Measurements from ENCODE around the gene CYB561.

CYB561 gene

DNA sequence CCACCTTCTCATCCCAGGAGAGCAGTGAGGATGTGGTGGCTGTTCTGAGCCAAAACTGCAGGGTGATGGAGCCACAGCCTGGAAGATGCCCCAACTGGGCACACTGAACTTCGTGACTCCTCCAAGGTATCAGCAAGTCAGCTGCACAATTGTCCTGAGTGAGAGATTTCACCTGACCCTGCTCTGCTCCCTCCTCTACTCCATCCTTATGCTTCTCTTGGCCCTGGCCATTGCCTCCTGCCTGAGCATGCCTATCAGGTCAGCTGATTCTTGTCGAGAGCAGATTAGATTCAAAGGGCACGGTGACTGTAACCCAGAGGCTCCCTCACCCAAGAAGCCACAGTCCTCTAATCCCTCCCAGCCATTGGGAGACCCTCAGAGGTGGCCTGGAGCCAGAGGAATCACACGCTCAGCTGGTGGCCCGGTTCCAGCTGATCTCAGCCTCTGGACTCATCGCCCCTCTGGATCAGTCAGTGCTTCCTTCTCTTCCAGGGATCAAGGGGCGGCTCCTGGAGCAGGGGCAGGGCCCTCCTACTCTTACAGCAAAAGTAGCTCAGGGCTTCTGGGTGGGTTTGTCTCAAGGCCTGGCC, 7.0 kb upstream of the CYB561 start:
- H3K79me1 ChIP-seq (replicated peaks; ENCODE audit: low read length, poor library complexity, severe bottlenecking), result no peaks in the 10 kb centered on the region
- no peak overlapping the region for H3K14ac ChIP-seq (ENCODE audit: low read length in 2 of 2)
- H3K27me3 ChIP-seq (ENCODE audit: control insufficient read depth in 1 of 2, insufficient read depth in 1 of 2, low read length in 2 of 2), result peaks cover 10 to 24% of the 10 kb centered on the region in 2 experiments
- H3K36me3 ChIP-seq (ENCODE audit: control insufficient read depth in 1 of 2, insufficient read depth in 2 of 2, low read depth in 1 of 2, low read length in 2 of 2), result no peaks in the 10 kb centered on the region
- H3K18ac ChIP-seq (ENCODE audit: low read depth in 1 of 2, low read length in 2 of 2), result no peak overlapping the region
- no peak overlapping the region for H2AK5ac ChIP-seq (ENCODE audit: low read length, severe bottlenecking)
- H3K9me3 ChIP-seq (ENCODE audit: control insufficient read depth, low read length), result no peaks in the 10 kb centered on the region
- no peak overlapping the region for H4K91ac ChIP-seq (ENCODE audit: low read length)
- no peak overlapping the region for H2BK5ac ChIP-seq (ENCODE audit: low read depth, low read length, poor library complexity, severe bottlenecking)
- H3K9ac ChIP-seq (ENCODE audit: low read length), result no peak overlapping the region
- H2BK15ac ChIP-seq (ENCODE audit: low read depth, poor library complexity, severe bottlenecking), result no peak overlapping the region
- no peak overlapping the region for H3K4me3 ChIP-seq (ENCODE audit: insufficient read depth in 1 of 2, low read depth in 1 of 2, low read length in 2 of 2)
- no peak overlapping the region for H3K23ac ChIP-seq (ENCODE audit: low read length in 2 of 2)
- no peak overlapping the region for H3K4me2 ChIP-seq (ENCODE audit: low read length, poor library complexity, severe bottlenecking)
- H2AFZ ChIP-seq (ENCODE audit: low read depth, low read length), result no peak overlapping the region
- no peak overlapping the region for H2BK120ac ChIP-seq (ENCODE audit: low read depth, low read length)
- no peak overlapping the region for H3K27ac ChIP-seq (ENCODE audit: low read length, poor library complexity, severe bottlenecking)
- no peak for DNase-seq
- no peak overlapping the region for H2BK12ac ChIP-seq (ENCODE audit: low read length in 2 of 2)
- no peak overlapping the region for H3K4ac ChIP-seq (ENCODE audit: low read depth in 1 of 2, low read length in 2 of 2)
- no peaks in the 10 kb centered on the region for H3K4me1 ChIP-seq (ENCODE audit: control insufficient read depth, insufficient read depth, low read depth, low read length)
- H4K8ac ChIP-seq (ENCODE audit: low read length), result no peak overlapping the region
- 92% methylated on average over 7 of the region's 7 CpGs for WGBS

DNA sequence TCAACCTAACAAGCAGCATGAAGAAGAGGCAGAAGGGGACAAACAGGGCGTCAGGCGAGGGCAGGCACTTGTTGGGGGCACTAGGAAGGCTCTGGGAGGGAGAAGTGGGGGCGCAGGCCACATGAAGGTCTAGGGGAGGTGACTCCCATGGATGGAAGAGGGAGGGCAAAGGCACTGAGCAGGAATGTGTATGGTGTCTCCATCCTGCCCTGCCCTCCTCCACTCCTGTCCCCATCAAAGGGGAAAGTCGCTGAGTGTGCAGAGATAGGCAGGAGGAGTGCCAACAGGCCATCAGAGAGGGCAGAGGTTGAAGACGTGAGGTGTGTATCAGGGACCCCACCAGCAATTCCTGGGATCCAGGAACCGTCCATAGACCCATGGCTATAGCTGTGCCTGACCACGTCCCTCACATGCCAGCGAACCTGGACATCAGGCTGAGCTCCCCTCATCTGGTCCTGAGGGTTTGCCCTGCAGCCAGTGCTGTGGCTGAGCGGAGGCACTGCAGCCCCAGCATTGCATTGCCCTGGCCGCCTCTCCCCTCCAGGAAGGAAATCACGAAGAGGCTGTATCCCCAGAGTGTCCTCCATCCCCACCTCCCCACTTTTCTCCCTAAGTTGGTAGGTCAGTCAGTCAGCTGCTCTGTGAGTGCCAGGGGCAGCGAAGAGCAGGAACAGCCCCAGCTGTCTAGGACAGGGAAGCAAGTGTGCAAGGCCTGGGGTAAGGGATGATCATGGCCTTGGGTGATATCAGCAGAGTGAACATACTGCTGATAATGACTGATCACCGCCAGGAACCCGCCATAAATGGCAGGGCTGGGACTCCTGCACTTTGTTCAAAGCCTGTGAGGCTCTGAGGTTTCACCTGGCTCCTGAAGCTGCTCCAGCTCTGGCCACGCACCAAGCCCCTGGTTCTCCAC, 6.2 kb upstream of the CYB561 start:
- no peak overlapping the region for H2BK120ac ChIP-seq (ENCODE audit: low read depth, low read length)
- H2BK5ac ChIP-seq (ENCODE audit: low read depth, low read length, poor library complexity, severe bottlenecking), result no peak overlapping the region
- H3K27me3 ChIP-seq (ENCODE audit: control insufficient read depth in 1 of 2, insufficient read depth in 1 of 2, low read length in 2 of 2), result peaks cover 10 to 24% of the 10 kb centered on the region in 2 experiments
- H3K4me3 ChIP-seq (ENCODE audit: insufficient read depth in 1 of 2, low read depth in 1 of 2, low read length in 2 of 2), result no peak overlapping the region
- H3K23ac ChIP-seq (ENCODE audit: low read length in 2 of 2), result no peak overlapping the region
- no peaks in the 10 kb centered on the region for H3K9me3 ChIP-seq (ENCODE audit: control insufficient read depth, low read length)
- H4K8ac ChIP-seq (ENCODE audit: low read length), result no peak overlapping the region
- no peak overlapping the region for H4K91ac ChIP-seq (ENCODE audit: low read length)
- no peaks in the 10 kb centered on the region for H3K4me1 ChIP-seq (ENCODE audit: control insufficient read depth, insufficient read depth, low read depth, low read length)
- H3K27ac ChIP-seq (ENCODE audit: low read length, poor library complexity, severe bottlenecking), result no peak overlapping the region
- no peaks in the 10 kb centered on the region for H3K36me3 ChIP-seq (ENCODE audit: control insufficient read depth in 1 of 2, insufficient read depth in 2 of 2, low read depth in 1 of 2, low read length in 2 of 2)
- no peak overlapping the region for H2BK12ac ChIP-seq (ENCODE audit: low read length in 2 of 2)
- H3K18ac ChIP-seq (ENCODE audit: low read depth in 1 of 2, low read length in 2 of 2), result no peak overlapping the region
- no peak for DNase-seq
- 88% methylated on average over 15 of the region's 15 CpGs for WGBS
- no peak overlapping the region for H2BK15ac ChIP-seq (ENCODE audit: low read depth, poor library complexity, severe bottlenecking)
- no peak overlapping the region for H2AFZ ChIP-seq (ENCODE audit: low read depth, low read length)
- H2AK5ac ChIP-seq (ENCODE audit: low read length, severe bottlenecking), result no peak overlapping the region
- no peaks in the 10 kb centered on the region for H3K79me1 ChIP-seq (replicated peaks; ENCODE audit: low read length, poor library complexity, severe bottlenecking)
- H3K9ac ChIP-seq (ENCODE audit: low read length), result no peak overlapping the region
- no peak overlapping the region for H3K4ac ChIP-seq (ENCODE audit: low read depth in 1 of 2, low read length in 2 of 2)
- no peak overlapping the region for H3K4me2 ChIP-seq (ENCODE audit: low read length, poor library complexity, severe bottlenecking)
- no peak overlapping the region for H3K14ac ChIP-seq (ENCODE audit: low read length in 2 of 2)

DNA sequence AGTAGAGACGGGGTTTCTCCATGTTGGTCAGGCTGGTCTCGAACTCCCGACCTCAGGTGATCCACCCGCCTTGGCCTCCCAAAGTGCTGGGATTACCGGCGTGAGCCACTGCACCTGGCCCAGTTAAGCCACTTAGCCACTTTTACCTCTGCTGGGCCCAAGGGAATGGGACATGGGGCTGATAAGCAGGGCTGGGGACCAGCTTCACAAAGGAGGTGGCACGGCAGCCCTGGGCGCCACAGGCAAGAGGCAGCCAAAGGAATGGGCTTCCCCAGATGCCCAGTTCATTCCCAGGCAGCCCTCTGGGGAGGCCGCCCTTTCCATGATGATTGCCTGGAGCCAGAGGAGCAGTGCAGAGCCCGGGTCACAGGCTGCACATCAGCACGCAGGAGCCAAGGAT, 5.0 kb upstream of the CYB561 start:
- H3K4me2 ChIP-seq (ENCODE audit: low read length, poor library complexity, severe bottlenecking), result no peak overlapping the region
- no peak overlapping the region for H3K23ac ChIP-seq (ENCODE audit: low read length in 2 of 2)
- H3K36me3 ChIP-seq (ENCODE audit: control insufficient read depth in 1 of 2, insufficient read depth in 2 of 2, low read depth in 1 of 2, low read length in 2 of 2), result no peaks in the 10 kb centered on the region
- H2AFZ ChIP-seq (ENCODE audit: low read depth, low read length), result no peak overlapping the region
- H3K27ac ChIP-seq (ENCODE audit: low read length, poor library complexity, severe bottlenecking), result no peak overlapping the region
- H3K18ac ChIP-seq (ENCODE audit: low read depth in 1 of 2, low read length in 2 of 2), result no peak overlapping the region
- H3K4ac ChIP-seq (ENCODE audit: low read depth in 1 of 2, low read length in 2 of 2), result no peak overlapping the region
- H4K91ac ChIP-seq (ENCODE audit: low read length), result no peak overlapping the region
- no peak overlapping the region for H2BK120ac ChIP-seq (ENCODE audit: low read depth, low read length)
- no peak overlapping the region for H2BK15ac ChIP-seq (ENCODE audit: low read depth, poor library complexity, severe bottlenecking)
- H3K79me1 ChIP-seq (replicated peaks; ENCODE audit: low read length, poor library complexity, severe bottlenecking), result no peaks in the 10 kb centered on the region
- WGBS, result 94% methylated on average over 11 of the region's 11 CpGs
- no peak overlapping the region for H4K8ac ChIP-seq (ENCODE audit: low read length)
- peaks cover 8% of the 10 kb centered on the region for H3K4me1 ChIP-seq (ENCODE audit: control insufficient read depth, insufficient read depth, low read depth, low read length)
- DNase-seq, result no peak
- H2AK5ac ChIP-seq (ENCODE audit: low read length, severe bottlenecking), result no peak overlapping the region
- no peak overlapping the region for H3K9ac ChIP-seq (ENCODE audit: low read length)
- no peaks in the 10 kb centered on the region for H3K9me3 ChIP-seq (ENCODE audit: control insufficient read depth, low read length)
- no peak overlapping the region for H3K4me3 ChIP-seq (ENCODE audit: insufficient read depth in 1 of 2, low read depth in 1 of 2, low read length in 2 of 2)
- no peak overlapping the region for H2BK12ac ChIP-seq (ENCODE audit: low read length in 2 of 2)
- no peak overlapping the region for H2BK5ac ChIP-seq (ENCODE audit: low read depth, low read length, poor library complexity, severe bottlenecking)
- H3K27me3 ChIP-seq (ENCODE audit: control insufficient read depth in 1 of 2, insufficient read depth in 1 of 2, low read length in 2 of 2), result peaks cover 10 to 24% of the 10 kb centered on the region in 2 experiments
- no peak overlapping the region for H3K14ac ChIP-seq (ENCODE audit: low read length in 2 of 2)

DNA sequence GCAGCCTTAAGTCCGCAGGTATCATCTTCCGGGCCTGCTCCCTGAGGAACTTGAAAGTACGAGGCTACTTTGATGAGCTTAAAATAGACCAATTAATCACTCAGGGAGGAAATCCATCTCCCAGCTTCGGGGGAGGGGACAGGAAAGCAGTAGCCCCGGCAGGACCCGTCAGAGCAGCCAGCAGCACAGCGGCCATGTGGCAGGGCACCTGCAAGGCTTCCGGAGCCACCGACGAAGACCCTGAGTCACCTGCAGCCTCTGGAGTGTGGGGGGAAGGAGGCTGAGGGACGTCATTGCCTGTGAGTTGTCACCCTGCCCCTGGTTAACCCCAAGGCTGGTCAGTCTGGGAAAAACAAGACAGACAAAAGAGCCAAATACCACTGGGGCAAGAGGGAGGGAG, 4.4 kb upstream of the CYB561 start:
- Histone ChIP-seq H2BK5ac (ENCODE audit: low read depth, low read length, poor library complexity, severe bottlenecking) (no peak overlapping the region), H2AFZ (ENCODE audit: low read depth, low read length) (no peak overlapping the region), H3K9me3 (ENCODE audit: control insufficient read depth, low read length) (no peaks in the 10 kb centered on the region), H3K4ac (ENCODE audit: low read depth in 1 of 2, low read length in 2 of 2) (no peak overlapping the region), H3K4me3 (ENCODE audit: insufficient read depth in 1 of 2, low read depth in 1 of 2, low read length in 2 of 2) (no peak overlapping the region), H3K23ac (ENCODE audit: low read length in 2 of 2) (no peak overlapping the region), H2AK5ac (ENCODE audit: low read length, severe bottlenecking) (no peak overlapping the region), H3K14ac (ENCODE audit: low read length in 2 of 2) (no peak overlapping the region), H3K18ac (ENCODE audit: low read depth in 1 of 2, low read length in 2 of 2) (no peak overlapping the region), H4K91ac (ENCODE audit: low read length) (no peak overlapping the region), H4K8ac (ENCODE audit: low read length) (no peak overlapping the region), H3K27ac (ENCODE audit: low read length, poor library complexity, severe bottlenecking) (no peak overlapping the region), H3K9ac (ENCODE audit: low read length) (no peak overlapping the region), H3K27me3 (ENCODE audit: control insufficient read depth in 1 of 2, insufficient read depth in 1 of 2, low read length in 2 of 2) (peaks cover 10 to 24% of the 10 kb centered on the region in 2 experiments), H2BK12ac (ENCODE audit: low read length in 2 of 2) (no peak overlapping the region), H2BK120ac (ENCODE audit: low read depth, low read length) (no peak overlapping the region), H2BK15ac (ENCODE audit: low read depth, poor library complexity, severe bottlenecking) (no peak overlapping the region), H3K36me3 (ENCODE audit: control insufficient read depth in 1 of 2, insufficient read depth in 2 of 2, low read depth in 1 of 2, low read length in 2 of 2) (no peaks in the 10 kb centered on the region), H3K4me2 (ENCODE audit: low read length, poor library complexity, severe bottlenecking) (no peak overlapping the region), H3K79me1 (replicated peaks; ENCODE audit: low read length, poor library complexity, severe bottlenecking) (no peaks in the 10 kb centered on the region), H3K4me1 (ENCODE audit: control insufficient read depth, insufficient read depth, low read depth, low read length) (peaks cover 13% of the 10 kb centered on the region)
- DNase-seq, result no peak
- 64% methylated on average over 11 of the region's 11 CpGs for WGBS
